ENCODE data around the gene ARID1B. TPM values are rescaled to one million over a fixed set of nuclear protein-coding genes. Genes with fewer than 3 reads are reported as not detected.

Gene ARID1B
- total and polyA plus RNA-seq, 10 of the 15 experiments (the other 5 are each of a cell fraction or from before 2014, with no cell fraction given), result 24.7 to 133 (median 54.6) TPM

DNA sequence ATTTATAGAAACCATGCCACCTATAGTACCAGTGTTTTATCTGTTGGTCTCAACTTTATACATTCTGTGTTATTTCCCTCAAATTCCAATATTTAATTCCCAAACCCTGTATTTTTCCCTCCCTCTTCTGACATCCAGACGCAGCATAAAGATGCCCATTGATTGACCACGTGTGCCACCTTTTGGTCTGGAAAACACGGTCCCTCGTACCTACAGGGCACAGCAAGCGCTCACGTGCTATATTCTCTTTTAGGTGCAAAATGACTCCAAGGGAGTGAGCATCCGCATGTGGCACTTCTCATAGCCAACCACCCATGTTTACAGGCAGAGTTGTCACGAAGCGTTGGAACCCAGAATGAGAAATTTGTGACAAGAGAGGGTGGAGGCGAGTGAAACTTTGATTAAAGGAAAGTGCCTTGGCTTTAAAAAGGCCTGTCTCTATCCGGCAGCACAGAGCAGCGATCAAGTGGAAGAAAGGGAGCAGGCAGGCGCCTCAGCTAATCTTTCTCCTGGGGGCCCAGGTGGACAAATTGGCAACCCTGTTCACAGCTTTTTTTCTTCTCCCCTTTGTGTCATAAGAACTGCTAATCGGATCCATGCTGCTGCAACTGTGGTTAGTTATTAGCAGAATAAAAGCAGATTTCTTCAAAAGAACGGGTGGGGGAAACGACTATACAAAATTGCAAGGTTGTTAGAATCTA, 320.2 kb downstream of the ARID1B start (continued):
- TF ChIP-seq, protein P1, sequence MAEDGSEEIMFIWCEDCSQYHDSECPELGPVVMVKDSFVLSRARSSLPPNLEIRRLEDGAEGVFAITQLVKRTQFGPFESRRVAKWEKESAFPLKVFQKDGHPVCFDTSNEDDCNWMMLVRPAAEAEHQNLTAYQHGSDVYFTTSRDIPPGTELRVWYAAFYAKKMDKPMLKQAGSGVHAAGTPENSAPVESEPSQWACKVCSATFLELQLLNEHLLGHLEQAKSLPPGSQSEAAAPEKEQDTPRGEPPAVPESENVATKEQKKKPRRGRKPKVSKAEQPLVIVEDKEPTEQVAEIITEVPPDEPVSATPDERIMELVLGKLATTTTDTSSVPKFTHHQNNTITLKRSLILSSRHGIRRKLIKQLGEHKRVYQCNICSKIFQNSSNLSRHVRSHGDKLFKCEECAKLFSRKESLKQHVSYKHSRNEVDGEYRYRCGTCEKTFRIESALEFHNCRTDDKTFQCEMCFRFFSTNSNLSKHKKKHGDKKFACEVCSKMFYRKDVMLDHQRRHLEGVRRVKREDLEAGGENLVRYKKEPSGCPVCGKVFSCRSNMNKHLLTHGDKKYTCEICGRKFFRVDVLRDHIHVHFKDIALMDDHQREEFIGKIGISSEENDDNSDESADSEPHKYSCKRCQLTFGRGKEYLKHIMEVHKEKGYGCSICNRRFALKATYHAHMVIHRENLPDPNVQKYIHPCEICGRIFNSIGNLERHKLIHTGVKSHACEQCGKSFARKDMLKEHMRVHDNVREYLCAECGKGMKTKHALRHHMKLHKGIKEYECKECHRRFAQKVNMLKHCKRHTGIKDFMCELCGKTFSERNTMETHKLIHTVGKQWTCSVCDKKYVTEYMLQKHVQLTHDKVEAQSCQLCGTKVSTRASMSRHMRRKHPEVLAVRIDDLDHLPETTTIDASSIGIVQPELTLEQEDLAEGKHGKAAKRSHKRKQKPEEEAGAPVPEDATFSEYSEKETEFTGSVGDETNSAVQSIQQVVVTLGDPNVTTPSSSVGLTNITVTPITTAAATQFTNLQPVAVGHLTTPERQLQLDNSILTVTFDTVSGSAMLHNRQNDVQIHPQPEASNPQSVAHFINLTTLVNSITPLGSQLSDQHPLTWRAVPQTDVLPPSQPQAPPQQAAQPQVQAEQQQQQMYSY (CRISPR knock-in tag; IDR thresholded peaks at IDR 0.05), result no peak
- TF ChIP-seq IKZF1 (conservative IDR thresholded peaks at IDR 0.05), result no peak
- no peak for TF ChIP-seq BACH1 (IDR thresholded peaks at IDR 0.05; ENCODE audit: borderline replicate concordance)
- TF ChIP-seq, protein P2, sequence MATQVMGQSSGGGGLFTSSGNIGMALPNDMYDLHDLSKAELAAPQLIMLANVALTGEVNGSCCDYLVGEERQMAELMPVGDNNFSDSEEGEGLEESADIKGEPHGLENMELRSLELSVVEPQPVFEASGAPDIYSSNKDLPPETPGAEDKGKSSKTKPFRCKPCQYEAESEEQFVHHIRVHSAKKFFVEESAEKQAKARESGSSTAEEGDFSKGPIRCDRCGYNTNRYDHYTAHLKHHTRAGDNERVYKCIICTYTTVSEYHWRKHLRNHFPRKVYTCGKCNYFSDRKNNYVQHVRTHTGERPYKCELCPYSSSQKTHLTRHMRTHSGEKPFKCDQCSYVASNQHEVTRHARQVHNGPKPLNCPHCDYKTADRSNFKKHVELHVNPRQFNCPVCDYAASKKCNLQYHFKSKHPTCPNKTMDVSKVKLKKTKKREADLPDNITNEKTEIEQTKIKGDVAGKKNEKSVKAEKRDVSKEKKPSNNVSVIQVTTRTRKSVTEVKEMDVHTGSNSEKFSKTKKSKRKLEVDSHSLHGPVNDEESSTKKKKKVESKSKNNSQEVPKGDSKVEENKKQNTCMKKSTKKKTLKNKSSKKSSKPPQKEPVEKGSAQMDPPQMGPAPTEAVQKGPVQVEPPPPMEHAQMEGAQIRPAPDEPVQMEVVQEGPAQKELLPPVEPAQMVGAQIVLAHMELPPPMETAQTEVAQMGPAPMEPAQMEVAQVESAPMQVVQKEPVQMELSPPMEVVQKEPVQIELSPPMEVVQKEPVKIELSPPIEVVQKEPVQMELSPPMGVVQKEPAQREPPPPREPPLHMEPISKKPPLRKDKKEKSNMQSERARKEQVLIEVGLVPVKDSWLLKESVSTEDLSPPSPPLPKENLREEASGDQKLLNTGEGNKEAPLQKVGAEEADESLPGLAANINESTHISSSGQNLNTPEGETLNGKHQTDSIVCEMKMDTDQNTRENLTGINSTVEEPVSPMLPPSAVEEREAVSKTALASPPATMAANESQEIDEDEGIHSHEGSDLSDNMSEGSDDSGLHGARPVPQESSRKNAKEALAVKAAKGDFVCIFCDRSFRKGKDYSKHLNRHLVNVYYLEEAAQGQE (IDR thresholded peaks at IDR 0.05; ENCODE audit: low read depth, low read length), result no peak
- TF ChIP-seq, protein P3, sequence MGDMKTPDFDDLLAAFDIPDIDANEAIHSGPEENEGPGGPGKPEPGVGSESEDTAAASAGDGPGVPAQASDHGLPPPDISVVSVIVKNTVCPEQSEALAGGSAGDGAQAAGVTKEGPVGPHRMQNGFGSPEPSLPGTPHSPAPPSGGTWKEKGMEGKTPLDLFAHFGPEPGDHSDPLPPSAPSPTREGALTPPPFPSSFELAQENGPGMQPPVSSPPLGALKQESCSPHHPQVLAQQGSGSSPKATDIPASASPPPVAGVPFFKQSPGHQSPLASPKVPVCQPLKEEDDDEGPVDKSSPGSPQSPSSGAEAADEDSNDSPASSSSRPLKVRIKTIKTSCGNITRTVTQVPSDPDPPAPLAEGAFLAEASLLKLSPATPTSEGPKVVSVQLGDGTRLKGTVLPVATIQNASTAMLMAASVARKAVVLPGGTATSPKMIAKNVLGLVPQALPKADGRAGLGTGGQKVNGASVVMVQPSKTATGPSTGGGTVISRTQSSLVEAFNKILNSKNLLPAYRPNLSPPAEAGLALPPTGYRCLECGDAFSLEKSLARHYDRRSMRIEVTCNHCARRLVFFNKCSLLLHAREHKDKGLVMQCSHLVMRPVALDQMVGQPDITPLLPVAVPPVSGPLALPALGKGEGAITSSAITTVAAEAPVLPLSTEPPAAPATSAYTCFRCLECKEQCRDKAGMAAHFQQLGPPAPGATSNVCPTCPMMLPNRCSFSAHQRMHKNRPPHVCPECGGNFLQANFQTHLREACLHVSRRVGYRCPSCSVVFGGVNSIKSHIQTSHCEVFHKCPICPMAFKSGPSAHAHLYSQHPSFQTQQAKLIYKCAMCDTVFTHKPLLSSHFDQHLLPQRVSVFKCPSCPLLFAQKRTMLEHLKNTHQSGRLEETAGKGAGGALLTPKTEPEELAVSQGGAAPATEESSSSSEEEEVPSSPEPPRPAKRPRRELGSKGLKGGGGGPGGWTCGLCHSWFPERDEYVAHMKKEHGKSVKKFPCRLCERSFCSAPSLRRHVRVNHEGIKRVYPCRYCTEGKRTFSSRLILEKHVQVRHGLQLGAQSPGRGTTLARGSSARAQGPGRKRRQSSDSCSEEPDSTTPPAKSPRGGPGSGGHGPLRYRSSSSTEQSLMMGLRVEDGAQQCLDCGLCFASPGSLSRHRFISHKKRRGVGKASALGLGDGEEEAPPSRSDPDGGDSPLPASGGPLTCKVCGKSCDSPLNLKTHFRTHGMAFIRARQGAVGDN (IDR thresholded peaks at IDR 0.05), result no peak
- no peak for TF ChIP-seq IKZF2 (IDR thresholded peaks at IDR 0.05)

Data from GM12878 (cell line).